Iris pigment epithelial cell (primary cell): ENCODE results near the gene TGFBI.
A peak's percentile ranks its signal among the peaks of the same experiment; 100 is the strongest.
"Not testable (repeated sequence)": the region's sequence is repeated elsewhere in the genome, so short reads cannot be mapped to it uniquely, and the experiment has no call there.

Source experiments
- DNase-seq: peaks from one replicate; pipeline ENCODE4 v3.0.0-alpha.2; 2011; ENCODE audit warnings: low read depth

The TGFBI gene

DNA sequence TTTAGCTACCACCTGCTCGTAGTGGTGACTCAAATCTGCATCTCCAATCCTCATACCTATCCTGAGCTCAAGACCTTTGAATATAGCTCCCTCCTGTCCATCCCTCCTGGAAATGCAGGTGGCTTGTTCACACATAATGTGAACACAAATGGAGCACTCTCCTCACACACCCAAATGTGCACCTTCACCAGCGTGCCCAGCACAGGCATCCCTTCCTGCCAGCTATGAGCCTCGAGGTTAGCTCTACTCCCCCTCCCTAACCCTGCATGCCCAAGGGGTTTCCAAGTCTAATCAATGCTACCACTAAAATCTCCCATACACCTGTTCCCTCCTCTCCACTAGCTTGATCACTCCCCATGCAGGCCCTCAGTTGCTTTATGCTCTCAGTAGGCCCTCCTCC is 2.2 kb upstream of the TGFBI start:
- DNase-seq, result no peak

DNA sequence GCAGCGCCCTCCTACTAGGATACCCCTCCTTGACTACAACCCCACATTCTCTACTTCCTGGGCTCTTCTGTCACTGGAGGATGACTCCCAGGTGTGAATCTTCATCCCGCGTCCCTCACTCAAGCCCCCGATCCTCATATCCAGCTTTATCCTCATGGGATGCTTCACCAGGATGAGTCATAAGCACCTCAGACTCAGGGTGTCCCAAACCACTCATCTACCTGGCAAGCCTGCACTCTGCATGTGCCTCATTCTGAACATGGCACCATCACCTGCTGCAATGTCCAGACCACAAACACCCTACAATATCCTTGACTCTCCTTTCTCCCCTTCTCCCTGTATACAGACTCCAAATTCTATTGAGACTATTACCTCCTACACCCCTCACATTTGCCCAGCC is 1.5 kb upstream of the TGFBI start:
- no peak for DNase-seq

DNA sequence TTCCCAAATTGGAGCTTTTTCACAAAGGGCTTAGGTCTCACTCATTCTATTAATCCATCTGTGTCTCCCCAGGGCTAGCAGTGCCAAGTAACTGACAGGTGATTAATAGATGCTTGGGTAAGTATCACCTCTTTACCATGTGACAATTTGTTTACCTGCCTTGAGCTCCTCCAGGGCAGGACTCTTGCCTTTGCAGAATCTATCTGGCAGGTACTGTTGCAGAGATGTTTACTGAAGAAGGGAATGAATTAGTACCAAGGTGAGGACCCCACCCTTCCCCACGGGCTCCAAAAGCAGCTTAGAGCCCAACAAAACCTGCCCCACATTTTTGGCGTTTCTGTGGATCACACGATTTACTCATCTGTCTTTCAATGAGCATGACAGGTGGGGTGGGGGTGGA is 698 bp upstream of the TGFBI start:
- DNase-seq, result no peak

DNA sequence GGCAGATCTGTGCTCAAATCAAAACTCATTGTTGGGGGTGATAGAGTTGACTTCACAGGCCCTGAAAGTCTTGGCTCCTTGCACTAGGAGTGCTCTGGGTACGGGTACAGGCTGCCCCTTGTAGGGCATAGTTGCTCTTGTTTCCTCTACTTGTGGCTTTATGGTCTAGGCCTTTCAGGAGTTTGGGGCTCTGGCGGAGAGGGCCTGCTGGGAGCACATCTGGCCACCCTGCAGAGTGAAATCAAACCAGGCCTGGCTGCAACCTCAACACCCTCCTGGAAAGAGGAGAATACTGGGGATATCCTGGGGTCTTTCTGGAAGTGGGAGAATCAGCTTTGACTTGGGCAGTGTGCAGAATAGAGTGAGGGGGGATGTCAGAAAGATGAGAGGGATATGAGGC is 1.5 kb downstream of the TGFBI start:
- DNase-seq, result no peak

DNA sequence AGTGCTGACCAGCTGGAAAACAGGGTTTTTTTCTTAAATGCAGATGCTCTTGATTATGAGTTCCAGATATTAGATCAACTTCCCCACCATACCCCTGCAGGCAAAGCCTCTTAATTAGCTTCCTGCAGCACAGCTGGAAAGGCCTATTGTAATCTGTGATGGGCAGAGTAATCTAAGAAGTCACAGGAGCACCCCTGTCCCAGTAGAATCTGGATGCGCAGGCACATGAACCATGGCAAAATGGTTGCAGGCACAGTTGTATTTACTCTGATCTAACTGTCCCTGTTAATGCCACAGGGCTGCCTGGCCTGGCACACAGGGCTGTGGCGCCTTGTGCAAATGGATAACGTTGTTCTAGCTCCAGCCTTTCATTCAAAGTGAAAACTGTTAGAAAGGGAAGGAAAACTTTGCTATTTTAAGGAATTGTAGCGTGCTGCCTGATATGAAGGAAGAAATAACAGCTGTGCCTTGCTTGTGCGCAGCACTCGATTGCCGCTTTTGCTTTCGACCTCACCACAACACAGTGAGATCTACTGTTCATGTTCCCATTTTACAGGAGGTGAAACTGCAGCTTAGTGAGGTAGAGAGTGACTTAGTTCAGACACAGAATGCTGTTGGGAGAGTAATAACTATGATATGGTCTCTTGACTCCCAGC is 2.3 kb downstream of the TGFBI start:
- no peak for DNase-seq

DNA sequence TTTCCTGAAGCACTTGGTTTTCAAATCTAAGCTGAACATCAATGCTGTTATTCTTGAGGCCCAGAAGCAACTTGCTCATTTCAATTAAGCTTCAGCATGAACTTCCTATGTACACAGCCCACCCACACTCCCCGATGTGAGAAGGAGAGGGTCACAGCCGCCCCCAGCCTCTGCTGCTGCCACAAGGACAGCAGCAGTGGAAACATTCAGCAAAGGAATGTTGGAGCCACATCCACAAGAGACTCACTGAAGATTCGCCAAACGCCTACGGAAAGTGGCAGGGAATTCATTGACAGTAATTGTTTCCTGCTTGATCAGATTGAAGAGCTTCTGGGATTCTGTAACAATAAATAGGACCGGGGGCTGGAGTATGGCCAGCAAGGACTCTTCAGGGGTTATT is 2.9 kb downstream of the TGFBI start:
- DNase-seq, result peak; percentile 43

DNA sequence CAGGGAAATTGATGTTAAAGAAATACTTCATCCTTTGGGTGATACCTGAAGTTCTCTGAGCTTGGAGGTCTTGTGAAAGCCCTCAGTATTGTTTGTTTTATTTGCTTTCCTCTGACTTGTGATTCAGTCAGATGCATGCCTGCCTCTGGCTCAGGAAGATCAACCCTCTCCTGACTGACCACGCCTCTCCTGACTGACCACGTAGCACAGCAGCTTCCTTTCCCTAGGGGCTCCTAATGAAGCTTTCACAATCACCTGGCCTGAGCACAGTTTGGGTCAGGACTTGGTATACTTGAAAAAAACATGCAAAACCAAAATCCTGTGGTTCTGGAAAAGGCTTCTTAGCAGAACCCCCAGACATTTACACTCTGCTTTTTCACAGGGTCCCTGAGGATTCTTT is 3.8 kb downstream of the TGFBI start:
- DNase-seq, result peak; percentile 96

DNA sequence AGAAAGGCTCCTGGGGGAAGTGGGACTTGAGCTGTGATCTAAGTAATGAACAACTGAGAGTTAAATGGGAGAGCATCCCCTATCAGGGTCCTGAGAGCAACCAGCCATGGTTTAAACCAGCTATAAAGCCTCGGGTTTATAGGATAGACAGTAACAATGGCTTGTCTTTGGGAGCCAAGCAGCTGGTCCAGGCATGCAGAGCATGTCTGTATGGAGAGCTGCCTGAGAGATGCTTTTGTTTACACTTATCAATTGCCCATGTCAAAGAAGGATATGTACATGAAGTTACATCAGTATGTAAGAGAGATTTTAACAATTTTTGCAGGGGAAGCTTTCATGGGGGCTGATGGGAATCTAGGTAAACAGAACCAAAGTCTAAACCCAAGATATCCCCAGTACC is 4.4 kb downstream of the TGFBI start:
- DNase-seq, result no peak

DNA sequence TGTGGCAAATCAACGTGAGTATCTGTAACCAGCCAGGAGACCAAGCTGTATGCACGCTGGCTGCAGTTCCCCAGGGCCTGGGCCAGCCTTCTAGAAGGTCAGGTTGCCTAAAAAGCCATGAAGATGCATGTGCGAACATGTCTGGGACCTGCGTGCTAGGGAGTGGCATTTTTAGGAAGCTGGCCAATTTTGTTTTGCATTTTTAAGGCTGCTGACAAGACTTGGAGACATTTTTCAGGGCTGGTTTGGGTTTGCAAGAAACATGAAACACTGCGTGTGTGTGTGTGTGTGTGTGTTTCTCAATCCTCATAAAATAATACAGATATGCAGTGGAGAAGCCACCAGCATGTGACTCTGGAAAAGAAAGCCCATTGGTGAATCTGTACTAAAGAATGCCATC is 5.1 kb downstream of the TGFBI start:
- DNase-seq, result no peak

DNA sequence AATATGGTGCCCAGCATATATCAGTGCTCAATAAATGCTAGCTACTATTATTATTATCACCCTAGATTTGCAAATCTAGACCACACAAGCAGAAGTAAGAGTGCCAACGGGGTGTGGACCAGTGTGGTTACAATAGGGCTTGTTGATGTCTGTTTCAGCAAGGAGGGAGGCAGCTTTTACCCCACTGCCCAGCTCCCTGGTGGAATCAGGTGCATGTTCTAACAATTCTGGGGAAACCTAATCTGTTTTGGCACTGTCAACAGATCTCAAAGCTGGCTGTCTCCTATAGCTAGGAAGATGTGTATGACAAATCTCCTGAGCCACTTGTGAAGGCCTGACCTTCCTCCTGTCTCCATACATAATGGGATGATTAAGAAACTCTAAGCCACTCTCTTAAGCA is 5.7 kb downstream of the TGFBI start:
- no peak for DNase-seq

DNA sequence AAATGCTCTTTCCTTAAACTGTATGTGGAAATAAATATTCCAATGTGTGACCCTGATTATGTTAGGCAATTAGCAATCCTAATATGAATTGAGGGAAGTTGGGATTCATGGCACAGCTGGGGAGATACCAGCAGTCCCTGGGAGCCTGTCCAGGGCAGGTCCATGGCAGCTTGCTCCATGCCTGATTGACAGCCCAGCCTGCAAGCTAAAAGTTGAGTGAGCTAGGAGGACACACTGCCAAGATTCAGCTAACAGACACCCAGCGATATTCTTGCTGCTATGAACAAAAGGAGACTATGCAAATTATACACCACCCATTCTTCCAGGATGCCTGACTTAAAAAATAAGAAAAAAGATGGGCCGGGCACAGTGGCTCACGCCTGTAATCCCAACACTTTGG is 6.2 kb downstream of the TGFBI start:
- DNase-seq, result no peak

DNA sequence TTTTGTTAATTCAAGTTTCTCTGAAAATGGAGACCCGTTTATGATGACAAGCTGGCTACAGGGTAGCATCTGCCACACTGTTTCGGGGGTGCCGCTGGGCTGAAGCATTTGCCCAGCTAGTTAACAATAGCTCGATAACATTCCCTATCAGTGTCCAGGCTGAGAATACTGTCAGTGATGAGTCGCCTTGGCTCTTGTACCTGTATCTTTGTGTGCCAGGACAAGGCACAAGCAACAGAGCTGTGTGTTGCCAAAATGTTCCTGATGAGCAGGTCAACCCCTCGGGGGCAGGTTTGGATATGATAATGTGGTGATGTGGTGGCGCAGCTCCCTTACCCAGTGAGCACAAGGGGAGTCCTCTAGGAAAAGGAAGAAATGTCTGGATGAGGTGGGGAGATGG is 7.0 kb downstream of the TGFBI start:
- no peak for DNase-seq

DNA sequence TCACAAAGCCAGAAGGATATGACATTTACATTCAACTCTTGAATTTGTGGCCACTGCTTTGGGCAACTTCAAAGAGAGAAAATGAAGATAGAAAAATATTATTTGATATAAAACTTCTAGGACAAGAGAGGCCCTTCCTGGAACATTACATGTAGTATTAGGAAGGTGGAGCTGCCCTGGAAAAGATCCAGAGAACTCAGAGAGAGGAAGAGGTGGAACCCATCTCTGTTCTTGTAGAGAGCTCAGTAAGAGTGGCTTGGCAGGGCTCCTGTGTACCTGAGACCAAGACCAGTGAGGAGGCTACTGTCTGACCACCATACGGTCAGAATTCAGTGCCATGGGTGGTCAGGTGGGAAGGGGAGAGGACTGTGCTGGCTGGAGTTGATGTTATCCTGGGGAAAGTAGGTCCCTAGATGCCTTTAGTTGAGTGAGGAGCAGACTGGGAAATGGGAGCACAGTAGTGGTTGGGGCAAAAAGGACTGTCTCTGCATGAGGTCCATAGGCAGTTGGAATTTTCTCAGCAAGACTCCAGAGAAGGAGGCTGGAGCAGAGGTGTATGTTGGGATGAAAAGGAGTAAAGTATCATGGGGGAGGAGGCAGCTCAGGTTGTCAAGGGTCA is 7.6 kb downstream of the TGFBI start:
- DNase-seq, result no peak

DNA sequence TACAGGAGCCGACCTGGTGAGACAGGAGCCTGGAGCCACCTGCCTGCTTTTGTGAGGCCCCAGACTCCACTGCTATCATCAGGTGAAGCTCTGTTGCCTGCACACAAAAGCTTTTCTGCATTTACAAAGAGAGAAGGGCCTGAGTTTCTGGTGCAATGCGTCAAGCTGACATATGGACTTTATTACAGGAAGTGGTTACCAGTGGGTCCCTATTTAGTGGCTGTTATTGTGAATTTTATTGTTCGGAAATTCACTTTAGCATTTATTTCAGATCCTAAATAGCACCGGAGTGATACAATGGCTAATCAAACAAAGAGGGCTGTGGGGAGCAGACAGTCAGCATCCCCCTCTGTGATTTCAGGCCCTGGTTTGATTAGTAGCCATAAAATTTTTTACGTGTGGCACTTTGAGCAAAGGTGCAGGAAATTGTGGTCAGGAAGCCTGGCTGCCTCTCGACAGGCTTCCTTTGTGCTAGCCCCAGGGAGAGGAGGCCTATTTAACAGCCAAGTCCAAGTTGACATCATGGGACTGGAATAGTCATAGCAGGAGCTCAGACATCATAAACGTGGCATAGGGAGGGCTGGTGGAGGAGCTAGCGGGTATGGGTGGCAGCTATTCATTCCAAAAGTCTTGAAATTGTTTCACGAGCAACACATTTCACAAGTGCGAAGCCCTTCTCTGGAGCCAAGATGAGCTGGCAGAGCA is 8.4 kb downstream of the TGFBI start:
- peak; percentile 63 for DNase-seq

DNA sequence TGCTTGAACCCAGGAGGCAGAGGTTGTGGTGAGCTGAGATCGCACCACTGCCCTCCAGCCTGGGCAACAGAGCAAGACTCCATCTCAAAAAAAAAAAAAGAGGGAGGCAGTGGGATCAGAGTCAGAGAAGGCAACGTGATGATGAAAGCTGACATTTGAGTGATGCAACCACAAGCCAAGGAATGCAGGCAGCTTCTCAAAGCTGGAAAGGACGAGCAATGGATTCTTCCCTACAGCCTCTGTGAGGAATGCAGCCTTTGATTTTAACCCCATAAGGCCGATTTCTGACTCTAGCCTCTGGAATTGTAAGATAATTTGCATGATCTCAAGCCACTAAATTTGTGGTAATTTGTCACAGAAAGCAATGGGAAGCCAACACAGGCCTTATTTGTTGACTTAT is 9.8 kb downstream of the TGFBI start:
- DNase-seq, result peak; percentile 64

DNA sequence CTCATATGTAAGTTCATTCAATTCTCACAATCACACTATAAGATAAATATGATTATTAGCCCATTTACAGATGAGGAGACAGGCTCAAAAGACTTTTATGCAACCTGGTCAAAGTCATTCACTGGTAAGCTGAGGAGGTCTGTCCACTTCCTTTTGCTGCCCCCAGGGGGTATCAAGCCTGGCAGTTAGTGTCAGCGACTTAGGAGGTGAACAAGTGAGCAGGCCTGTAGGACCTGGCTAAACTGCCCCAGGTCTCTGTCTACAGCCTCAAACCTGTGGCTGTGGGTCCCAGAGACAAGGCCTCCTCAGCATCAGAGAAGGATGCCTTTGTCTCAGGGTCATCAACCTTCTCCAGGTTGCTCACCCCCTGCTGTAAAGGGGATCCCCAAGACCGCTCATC is 10.4 kb downstream of the TGFBI start:
- no peak for DNase-seq

DNA sequence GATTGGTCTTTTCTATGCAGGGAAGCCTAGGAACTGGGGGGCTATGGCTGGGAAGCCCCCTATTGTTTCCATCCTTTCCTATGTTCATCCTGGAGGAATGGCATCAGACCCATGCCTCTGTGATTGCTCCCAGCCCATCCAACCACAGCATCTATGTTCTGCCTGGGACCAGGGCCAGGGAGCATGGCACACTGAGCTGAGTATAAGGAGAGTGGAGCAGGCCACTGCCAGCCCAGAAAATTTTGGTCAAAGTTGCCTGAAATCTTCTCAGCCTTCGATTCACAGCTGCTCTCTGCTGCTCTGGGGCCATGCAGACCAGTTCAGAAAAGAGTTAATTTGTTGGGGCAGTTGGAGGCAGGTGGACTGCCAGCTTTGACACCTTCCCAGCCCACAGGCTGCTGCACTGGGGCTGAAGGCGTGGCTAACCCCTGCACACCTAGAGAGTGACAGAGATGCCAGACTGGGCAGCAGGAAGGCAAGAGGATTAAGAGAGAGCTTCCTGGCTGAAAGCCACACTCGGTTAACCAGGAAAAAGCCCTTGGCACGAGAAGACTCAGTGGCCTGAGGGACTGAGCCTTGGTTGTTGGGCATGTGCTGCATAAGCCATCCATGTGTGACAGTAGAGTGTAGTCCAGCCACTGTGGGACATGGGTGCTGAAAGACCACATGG is 12.1 kb downstream of the TGFBI start:
- DNase-seq, result no peak

DNA sequence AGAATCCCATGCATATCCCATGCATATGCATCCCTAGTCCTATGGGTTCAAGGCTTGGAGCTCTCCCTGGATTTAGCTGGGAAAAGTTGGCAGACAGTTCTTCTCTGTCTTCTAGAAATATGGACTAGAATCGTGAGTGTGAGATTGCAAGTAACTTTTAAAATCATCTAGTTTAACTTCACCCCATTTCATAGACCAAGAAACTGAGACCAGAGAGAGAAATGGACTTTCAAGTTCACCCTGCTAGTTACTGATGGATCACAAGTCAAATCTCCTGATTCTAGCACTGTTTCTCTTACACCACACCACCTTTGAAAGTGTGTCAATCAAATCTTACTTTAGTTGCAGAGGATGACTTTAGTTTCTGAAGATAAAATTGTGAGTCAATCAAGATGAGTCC is 13.4 kb downstream of the TGFBI start:
- DNase-seq, result no peak

DNA sequence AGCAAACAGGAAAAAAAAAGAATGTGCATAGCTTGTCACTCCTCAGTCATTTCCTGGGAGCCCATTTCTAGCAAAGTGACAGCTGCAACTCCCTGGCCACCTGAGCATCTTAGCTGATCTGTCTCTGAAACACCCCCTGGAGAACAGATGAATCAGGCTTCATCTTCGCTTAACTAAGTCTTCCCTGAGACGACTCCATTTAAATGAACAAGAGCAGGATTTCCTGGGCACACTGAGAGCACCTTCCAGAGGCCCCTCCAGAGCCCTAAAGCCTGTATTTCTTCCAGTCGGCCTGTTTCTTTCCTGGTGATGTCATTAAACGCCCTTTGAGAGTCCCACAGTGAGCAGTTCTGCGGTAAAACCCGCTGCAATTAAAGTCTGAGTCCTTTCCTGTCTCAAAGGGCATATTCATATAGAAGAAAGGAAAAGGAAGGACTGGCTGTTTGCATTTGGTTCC is 13.9 kb downstream of the TGFBI start:
- DNase-seq, result peak; percentile 70

DNA sequence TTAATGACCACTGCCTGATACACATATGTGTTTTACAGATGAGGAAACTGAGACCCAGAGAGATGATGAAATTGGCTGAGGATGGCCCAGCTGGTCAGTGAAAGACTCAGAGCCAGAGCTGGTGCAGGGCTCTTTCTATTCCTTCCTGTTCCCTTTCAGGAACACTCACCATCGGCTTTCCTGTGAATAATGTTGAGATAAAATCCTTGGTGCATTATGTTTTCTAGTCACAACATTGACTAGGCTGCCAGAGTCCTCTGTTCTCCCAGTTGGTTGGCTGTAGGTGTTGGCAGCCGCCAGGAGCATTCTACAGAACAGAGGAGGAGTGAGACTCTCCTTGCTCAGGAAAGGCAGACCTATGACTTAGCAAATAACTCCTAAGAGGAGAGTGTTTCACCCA is 14.8 kb downstream of the TGFBI start:
- DNase-seq, result no peak

DNA sequence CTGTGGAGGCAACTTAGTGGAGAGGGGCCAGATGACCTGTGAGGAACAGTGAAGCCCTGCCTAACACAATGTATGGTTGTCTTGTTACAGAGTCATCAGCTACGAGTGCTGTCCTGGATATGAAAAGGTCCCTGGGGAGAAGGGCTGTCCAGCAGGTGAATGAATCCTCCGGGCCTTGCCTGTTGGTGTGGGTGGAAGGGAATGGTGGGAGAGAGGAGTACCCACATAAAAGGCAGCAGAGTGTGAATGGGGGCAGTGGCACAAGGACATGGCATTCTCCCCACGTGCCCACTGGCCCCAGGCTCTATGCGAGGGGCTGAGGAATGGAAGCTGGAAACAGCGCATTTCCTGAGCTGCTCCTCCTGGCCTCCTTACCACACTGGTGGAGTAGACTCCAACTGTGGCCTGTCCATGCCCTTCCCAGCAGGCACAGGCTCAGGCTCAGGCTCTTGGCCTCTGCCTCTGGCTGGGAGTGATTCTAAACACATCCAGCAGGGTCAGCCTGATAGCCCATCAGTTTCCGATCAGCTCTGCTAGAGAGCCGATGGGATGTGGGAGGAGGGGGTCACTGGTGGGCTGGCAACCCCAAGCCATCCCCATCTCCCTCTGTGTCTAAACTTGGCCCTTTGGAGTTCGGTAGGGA is 15.3 kb downstream of the TGFBI start:
- no peak for DNase-seq

DNA sequence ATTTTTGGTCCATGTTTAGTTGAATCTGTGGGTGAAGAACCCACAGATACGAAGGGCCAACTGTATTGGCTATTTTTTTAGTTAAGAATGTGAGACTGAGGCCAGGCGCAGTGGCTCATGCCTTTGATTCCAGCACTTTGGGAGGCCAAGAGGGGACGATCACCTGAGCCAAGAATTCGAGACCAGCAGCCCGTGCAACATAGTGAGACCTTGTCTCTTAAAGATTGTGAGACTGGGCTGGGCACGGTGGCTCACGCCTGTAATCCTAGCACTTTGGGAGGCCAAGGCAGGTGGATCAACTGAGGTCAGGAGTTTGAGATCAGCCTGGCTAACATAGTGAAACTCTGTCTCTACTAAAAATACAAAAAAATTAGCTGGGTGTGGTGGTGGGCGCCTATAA is 16.2 kb downstream of the TGFBI start:
- not testable (repeated sequence) for DNase-seq

DNA sequence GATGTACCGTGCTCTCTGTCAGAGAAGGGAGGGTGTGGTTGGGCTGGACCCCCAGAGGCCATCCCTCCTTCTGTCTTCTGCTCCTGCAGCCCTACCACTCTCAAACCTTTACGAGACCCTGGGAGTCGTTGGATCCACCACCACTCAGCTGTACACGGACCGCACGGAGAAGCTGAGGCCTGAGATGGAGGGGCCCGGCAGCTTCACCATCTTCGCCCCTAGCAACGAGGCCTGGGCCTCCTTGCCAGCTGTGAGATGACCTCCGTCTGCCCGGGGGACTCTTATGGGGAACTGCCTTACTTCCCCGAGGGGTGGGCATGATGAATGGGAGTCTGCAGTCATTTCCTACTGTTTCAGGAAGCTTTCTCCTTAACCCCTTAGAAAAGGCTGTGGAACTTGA is 17.5 kb downstream of the TGFBI start:
- DNase-seq, result no peak
